Ovary (tissue), 9 donors: ENCODE results near the gene FOLR1. TPM values are rescaled to one million over a fixed set of nuclear protein-coding genes. Genes with fewer than 3 reads are reported as not detected.

Experiments used
- DNase-seq, 5 donors: peaks; one replicate each; pipeline ENCODE4 v3.0.0-alpha.2; 2019 to 2020
- H3K27ac ChIP-seq, 2 donors: fragments of 200-600 bp; one replicate each; pipeline versions ENCODE4 v1.5.1 to v1.8.0; 2019 to 2022
- H3K27me3 ChIP-seq: fragments of 200-600 bp; one replicate; pipeline ENCODE4 v1.8.0; 2022
- H3K36me3 ChIP-seq: fragments of 200-600 bp; sonication (generic); one replicate; pipeline ENCODE4 v1.5.1; 2019
- H3K4me1 ChIP-seq: one replicate; pipeline ENCODE4 v1.8.1; 2013; ENCODE audit warnings: mild to moderate bottlenecking, moderate library complexity; ENCODE audit not compliant: insufficient read depth
- H3K4me3 ChIP-seq: fragments of 200-600 bp; sonication (generic); one replicate; pipeline ENCODE4 v1.5.1; 2017
- H3K9me3 ChIP-seq, 2 donors: fragments of 200-600 bp in 1 of 2; sonication (generic) in 1 of 2; one replicate each; pipeline versions ENCODE4 v1.5.1 to v1.8.1; 2013 to 2019; ENCODE audit warnings: mild to moderate bottlenecking in 1 of 2, moderate library complexity in 1 of 2
- EP300 ChIP-seq: sonication (generic); formaldehyde crosslinking; IDR thresholded peaks from one replicate; pipeline ENCODE4 v1.6.1; 2017; ENCODE audit warnings: antibody characterized with exemption
- POLR2A ChIP-seq: fragments of 450-650 bp; IDR thresholded peaks from one replicate; pipeline ENCODE4 v1.6.1; 2017; ENCODE audit warnings: antibody characterized with exemption, mild to moderate bottlenecking, moderate library complexity
- WGBS, 3 donors: extraction: QIAGEN DNeasy Blood & Tissue Kit in 1 of 3; methylation state at CpG; one replicate each; pipeline versions ENCODE4 v1.1.5 to v1.1.7; 2013 to 2017; 5-methylcytosine and 5-hydroxymethylcytosine counted together
- intact Hi-C, 4 donors: fragments of 100-400 bp; cut with DNase I; formaldehyde crosslinking; loops; one replicate each; pipeline versions ENCODE4 v1.11.0 to v1.15.1; 2022 to 2023
- polyA plus RNA-seq, 2 donors: library from polyadenylated mRNA; stranded (reverse); fragments of 200-250 nt in 1 of 2; fragments of 350-450 nt in 1 of 2; fragmentation: Illumina TruSeq in 1 of 2; extraction: RNeasy Lipid Tissue Mini Kit (QIAGEN cat#74804) in 1 of 2; gene quantifications; one replicate each; pipeline ENCODE4 v1.2.3, GENCODE V29; 2013 to 2014
- total RNA-seq, 7 donors: library from RNA; depleted of rRNA in 2 of 7; stranded (reverse); fragments of >200 nt in 2 of 7; fragmentation: NEBNext Ultra II Directional in 3 of 7; extraction: Animal tissue kit (Norgen Biotek cat#: 25700) in 3 of 7; gene quantifications; one replicate each; pipeline versions ENCODE4 v1.1.0 to v1.2.4, GENCODE V29; 2016 to 2023
- TF ChIP-seq, protein P1 (sequence below), 3 donors: fragments of 450-650 bp in 2 of 3; fragments of 200-600 bp in 1 of 3; IDR thresholded peaks; one replicate each; pipeline versions ENCODE4 v1.5.1 to v1.8.0; 2016 to 2022; ENCODE audit warnings: antibody characterized with exemption in 3 of 3, mild to moderate bottlenecking in 1 of 3
- donor health status: DM: no; HTN: no; CAD: no; lungs with moderate emphysema.
- donor health status: DM: no; HTN: no; CAD: no.
- donor health status: Bipolar disorder and iron deficiency.
- donor health status: DM: yes; HTN: yes; CAD: no.
- donor health status: DM: no; HTN: no; CAD: no.
- donor health status: DM: yes; HTN: yes; CAD: no.

Gene FOLR1
- total and polyA plus RNA-seq, 9 donors: 0.31 to 108 (median 4.3) TPM; not detected in 1

DNA sequence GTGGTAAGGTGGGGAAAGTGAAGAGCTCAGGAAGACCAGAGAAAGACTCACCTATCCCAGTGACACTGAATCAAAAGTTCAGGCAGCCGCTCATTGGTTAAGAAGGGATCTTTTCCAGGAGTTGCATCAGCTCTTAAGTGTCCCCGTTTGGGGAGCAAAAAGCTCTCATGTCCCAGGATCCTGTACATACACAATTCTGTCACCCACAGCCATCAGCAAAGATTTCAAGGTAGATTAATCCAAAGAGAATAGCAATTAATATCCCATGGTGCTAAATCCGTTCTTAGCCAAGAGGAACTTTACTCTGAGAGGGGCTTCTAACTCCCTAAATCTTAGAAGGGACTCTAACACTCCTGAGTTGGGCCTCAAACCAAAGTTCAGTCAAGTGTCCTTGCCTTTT lies 37.1 kb upstream of the FOLR1 start:
- TF ChIP-seq POLR2A (no peak), EP300 (no peak)
- TF ChIP-seq, protein P1, sequence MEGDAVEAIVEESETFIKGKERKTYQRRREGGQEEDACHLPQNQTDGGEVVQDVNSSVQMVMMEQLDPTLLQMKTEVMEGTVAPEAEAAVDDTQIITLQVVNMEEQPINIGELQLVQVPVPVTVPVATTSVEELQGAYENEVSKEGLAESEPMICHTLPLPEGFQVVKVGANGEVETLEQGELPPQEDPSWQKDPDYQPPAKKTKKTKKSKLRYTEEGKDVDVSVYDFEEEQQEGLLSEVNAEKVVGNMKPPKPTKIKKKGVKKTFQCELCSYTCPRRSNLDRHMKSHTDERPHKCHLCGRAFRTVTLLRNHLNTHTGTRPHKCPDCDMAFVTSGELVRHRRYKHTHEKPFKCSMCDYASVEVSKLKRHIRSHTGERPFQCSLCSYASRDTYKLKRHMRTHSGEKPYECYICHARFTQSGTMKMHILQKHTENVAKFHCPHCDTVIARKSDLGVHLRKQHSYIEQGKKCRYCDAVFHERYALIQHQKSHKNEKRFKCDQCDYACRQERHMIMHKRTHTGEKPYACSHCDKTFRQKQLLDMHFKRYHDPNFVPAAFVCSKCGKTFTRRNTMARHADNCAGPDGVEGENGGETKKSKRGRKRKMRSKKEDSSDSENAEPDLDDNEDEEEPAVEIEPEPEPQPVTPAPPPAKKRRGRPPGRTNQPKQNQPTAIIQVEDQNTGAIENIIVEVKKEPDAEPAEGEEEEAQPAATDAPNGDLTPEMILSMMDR (IDR thresholded peaks at IDR 0.05): no peak
- Histone ChIP-seq H3K4me1 (no peaks in the 10 kb centered on the region), H3K27ac (no peak overlapping the region), H3K9me3 (no peaks in the 10 kb centered on the region), H3K36me3 (no peaks in the 10 kb centered on the region), H3K4me3 (no peak overlapping the region), H3K27me3 (no peaks in the 10 kb centered on the region)
- DNase-seq: no peak
- WGBS, 3 donors: 84 to 93% (median 84%) methylated on average over 3 of the region's 3 CpGs
- intact Hi-C loops: no loop called here

DNA sequence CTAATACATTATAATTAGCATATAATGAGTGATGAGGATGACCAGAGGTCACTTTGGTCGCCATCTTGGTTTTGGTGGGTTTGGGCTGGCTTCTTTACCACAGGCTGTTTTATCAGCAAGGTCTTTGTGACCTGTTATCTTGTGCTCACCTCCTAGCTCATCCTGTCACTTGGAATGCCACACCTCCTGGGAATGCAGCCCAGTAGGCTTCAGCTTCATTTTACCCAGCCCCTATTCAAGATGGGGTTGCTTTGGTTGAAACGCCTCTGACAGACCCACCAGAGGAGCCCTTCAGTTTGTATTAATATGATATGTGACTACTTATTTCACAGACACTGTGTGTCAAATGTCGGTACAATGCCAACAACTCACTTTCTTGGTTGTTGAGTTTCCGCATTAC lies 36.2 kb upstream of the FOLR1 start:
- DNase-seq: no peak
- intact Hi-C loops: no loop called here
- TF ChIP-seq EP300: no peak
- TF ChIP-seq, protein P1 (IDR thresholded peaks at IDR 0.05): no peak
- no peak for TF ChIP-seq POLR2A
- Histone ChIP-seq H3K9me3 (no peaks in the 10 kb centered on the region), H3K4me1 (no peaks in the 10 kb centered on the region), H3K4me3 (no peak overlapping the region), H3K36me3 (no peaks in the 10 kb centered on the region), H3K27ac (no peak overlapping the region), H3K27me3 (no peaks in the 10 kb centered on the region)
- WGBS, 3 donors: 84 to 92% (median 90%) methylated on average over 4 of the region's 4 CpGs

DNA sequence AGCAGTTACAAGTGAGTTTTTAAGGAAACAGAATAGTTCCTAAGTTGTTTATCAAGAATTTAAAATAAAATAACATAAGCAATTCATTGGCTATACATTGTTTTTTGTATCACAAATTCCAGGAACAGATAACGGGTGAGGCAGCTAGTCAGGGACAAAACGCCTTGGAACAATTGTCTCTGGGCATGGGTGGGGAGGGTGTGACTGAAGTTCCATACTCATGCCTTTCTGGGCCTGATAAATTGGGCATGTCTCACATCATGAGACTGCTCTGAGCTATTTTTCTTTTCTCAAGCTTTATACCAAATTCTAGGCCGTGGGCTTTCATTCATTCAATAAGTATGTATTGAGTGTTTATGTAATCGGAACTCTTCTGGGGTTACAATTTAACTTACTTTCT lies 34.8 kb upstream of the FOLR1 start:
- intact Hi-C loops: no loop called here
- H3K9me3 ChIP-seq: no peaks in the 10 kb centered on the region
- H3K27ac ChIP-seq: no peak overlapping the region
- H3K4me1 ChIP-seq: no peaks in the 10 kb centered on the region
- no peak for TF ChIP-seq POLR2A
- TF ChIP-seq, protein P1 (IDR thresholded peaks at IDR 0.05): no peak
- no peak for TF ChIP-seq EP300
- WGBS, 3 donors: 74 to 80% (median 78%) methylated on average over 4 of the region's 4 CpGs
- no peaks in the 10 kb centered on the region for H3K36me3 ChIP-seq
- H3K27me3 ChIP-seq: no peaks in the 10 kb centered on the region
- no peak for DNase-seq
- no peak overlapping the region for H3K4me3 ChIP-seq

DNA sequence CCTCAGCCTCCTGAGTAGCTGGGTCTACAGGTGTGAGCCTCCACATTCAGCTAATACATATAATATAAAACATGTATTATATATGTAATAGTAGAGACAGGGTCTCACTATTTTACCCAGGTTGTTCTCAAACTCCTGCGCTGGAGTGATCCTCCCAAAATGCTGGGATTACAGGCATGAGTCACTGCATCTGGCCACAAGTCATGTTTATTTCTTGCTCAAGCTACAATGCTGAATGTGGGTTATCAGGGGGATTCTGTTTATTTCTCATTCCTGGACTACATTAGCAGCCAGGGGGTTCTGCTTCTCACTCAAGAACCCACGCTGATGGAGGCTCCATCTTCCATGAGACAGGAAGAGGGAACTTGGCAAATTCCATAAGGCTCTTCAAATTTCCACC lies 31.6 kb upstream of the FOLR1 start:
- 53 to 63% (median 55%) methylated on average over 2 of the region's 2 CpGs for WGBS, 3 donors
- Histone ChIP-seq H3K4me3 (no peak overlapping the region), H3K36me3 (no peaks in the 10 kb centered on the region), H3K4me1 (no peaks in the 10 kb centered on the region), H3K27ac (no peak overlapping the region), H3K27me3 (no peaks in the 10 kb centered on the region), H3K9me3 (no peaks in the 10 kb centered on the region)
- TF ChIP-seq, protein P1 (IDR thresholded peaks at IDR 0.05): no peak
- TF ChIP-seq POLR2A (no peak), EP300 (no peak)
- intact Hi-C loops: no loop called here
- no peak for DNase-seq
